ENCODE data around the gene FBXO33.

- no peak for TF ChIP-seq USF1 (IDR thresholded peaks at IDR 0.05)
- no peak for TF ChIP-seq TAF1 (IDR thresholded peaks at IDR 0.05; ENCODE audit: low read depth)
- TF ChIP-seq MAX (IDR thresholded peaks at IDR 0.05): no peak
Observed at GRCh38 chr14:39472078-39472477, 39.8 kb upstream of the FBXO33 start.
